B cell (primary cell): ENCODE results near the gene CFAP20DC.

Experiments used
- CTCF ChIP-seq: fragments of 200-600 bp; IDR thresholded peaks from one replicate; pipeline ENCODE4 v1.8.0; 2022; ENCODE audit warnings: antibody characterized with exemption, mild to moderate bottlenecking
- EZH2 ChIP-seq: IDR thresholded peaks from 2 replicates; pipeline ENCODE4 v1.6.1; 2012; ENCODE audit warnings: borderline replicate concordance, low read depth, mild to moderate bottlenecking, moderate library complexity, low read length; ENCODE audit not compliant: insufficient read depth, poor library complexity, severe bottlenecking

- TF ChIP-seq CTCF (no peak), EZH2 (no peak)
Observed at GRCh38 chr3:58737644-58738043, 312.2 kb downstream of the CFAP20DC start.
